Testis (tissue), 3 donors: Measurements from ENCODE around the gene ASCL1. TPM values are rescaled to one million over a fixed set of nuclear protein-coding genes. Genes with fewer than 3 reads are reported as not detected.
A peak's percentile ranks its signal among the peaks of the same experiment; 100 is the strongest.

ENCODE experiments used
- DNase-seq: peaks from one replicate; pipeline ENCODE4 v3.0.0-alpha.2; 2019
- H3K27ac ChIP-seq, 2 donors: fragments of 200-600 bp; sonication (generic); one replicate each; pipeline ENCODE4 v1.5.1; 2019
- H3K27me3 ChIP-seq: fragments of 200-600 bp; sonication (generic); one replicate; pipeline ENCODE4 v1.5.1; 2019
- H3K36me3 ChIP-seq: fragments of 200-600 bp; sonication (generic); one replicate; pipeline ENCODE4 v1.5.1; 2017; ENCODE audit warnings: low read depth; ENCODE audit errors: missing control alignments
- H3K4me1 ChIP-seq: fragments of 200-600 bp; sonication (generic); one replicate; pipeline ENCODE4 v1.5.1; 2019
- H3K4me3 ChIP-seq, 2 donors: fragments of 200-600 bp; sonication (generic); one replicate each; pipeline ENCODE4 v1.5.1; 2017 to 2019
- H3K9me3 ChIP-seq: fragments of 200-600 bp; sonication (generic); one replicate; pipeline ENCODE4 v1.5.1; 2017
- POLR2A ChIP-seq: fragments of 450-650 bp; IDR thresholded peaks from one replicate; pipeline ENCODE4 v1.6.1; 2017; ENCODE audit warnings: antibody characterized with exemption, mild to moderate bottlenecking, moderate library complexity
- WGBS, 2 donors: methylation state at CpG; one replicate each; pipeline ENCODE4 v1.1.5; 2018; 5-methylcytosine and 5-hydroxymethylcytosine counted together
- intact Hi-C: fragments of 100-400 bp; cut with DNase I; formaldehyde crosslinking; loops from one replicate; pipeline ENCODE4 v1.15.1; 2023; ENCODE audit warnings: low total_unique reads
- polyA plus RNA-seq: library from polyadenylated mRNA; stranded (reverse); fragments of 350-450 nt; fragmentation: Illumina TruSeq; extraction: RNeasy Lipid Tissue Mini Kit (QIAGEN cat#74804); gene quantifications from one replicate; pipeline ENCODE4 v1.2.3, GENCODE V29; 2014; ENCODE audit warnings: low read depth, low replicate concordance; ENCODE audit not compliant: insufficient read depth
- total RNA-seq, 2 donors: library from RNA; depleted of rRNA; stranded (reverse); fragments of >200 nt; gene quantifications; one replicate each; pipeline ENCODE4 v1.2.3, GENCODE V29; 2016
- TF ChIP-seq, protein P1 (sequence below), 3 experiments: fragments of 450-650 bp in 2 of 3; fragments of 200-600 bp in 1 of 3; sonication (generic) in 1 of 3; IDR thresholded peaks; one replicate each; pipeline ENCODE4 v1.5.1; 2016 to 2019; ENCODE audit warnings: antibody characterized with exemption in 3 of 3, mild to moderate bottlenecking in 2 of 3, moderate library complexity in 1 of 3

The ASCL1 gene
- total and polyA plus RNA-seq, 3 donors from 2014 or later = 0.25 to 0.71 (median 0.33) TPM

DNA sequence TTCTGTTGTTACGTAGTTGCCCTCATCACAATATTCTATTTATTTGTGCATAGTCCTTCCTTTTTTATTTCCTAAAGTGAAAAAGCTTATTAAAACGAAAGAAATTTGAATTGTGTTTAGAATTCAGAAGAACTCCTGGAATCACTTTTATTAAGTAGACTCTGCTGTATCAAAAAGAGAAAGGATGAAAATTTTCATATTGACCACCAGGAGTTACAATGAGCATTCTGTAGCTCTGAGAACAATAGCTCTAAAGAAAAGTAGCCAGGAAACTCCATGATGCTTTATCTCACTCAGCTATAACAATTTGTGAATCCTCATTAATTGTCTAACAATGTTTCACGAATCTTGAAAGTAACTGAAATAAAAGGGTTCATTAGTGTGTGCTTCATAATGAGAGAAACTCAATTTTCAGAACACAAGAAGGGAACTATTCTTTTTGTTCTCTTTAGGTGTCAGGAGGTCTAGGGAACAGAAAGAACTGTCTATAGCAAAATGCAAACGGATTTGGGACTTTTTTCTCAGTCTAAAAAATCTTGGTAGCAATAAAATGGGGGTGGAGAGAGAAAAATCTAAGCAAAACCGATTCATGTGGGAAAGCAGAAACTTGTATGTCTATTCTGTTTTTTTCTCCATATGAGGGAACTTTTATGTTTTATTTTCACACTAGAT lies 19.3 kb downstream of the ASCL1 start:
- H3K27me3 ChIP-seq = no peaks in the 10 kb centered on the region
- no peak for TF ChIP-seq POLR2A
- TF ChIP-seq, protein P1, sequence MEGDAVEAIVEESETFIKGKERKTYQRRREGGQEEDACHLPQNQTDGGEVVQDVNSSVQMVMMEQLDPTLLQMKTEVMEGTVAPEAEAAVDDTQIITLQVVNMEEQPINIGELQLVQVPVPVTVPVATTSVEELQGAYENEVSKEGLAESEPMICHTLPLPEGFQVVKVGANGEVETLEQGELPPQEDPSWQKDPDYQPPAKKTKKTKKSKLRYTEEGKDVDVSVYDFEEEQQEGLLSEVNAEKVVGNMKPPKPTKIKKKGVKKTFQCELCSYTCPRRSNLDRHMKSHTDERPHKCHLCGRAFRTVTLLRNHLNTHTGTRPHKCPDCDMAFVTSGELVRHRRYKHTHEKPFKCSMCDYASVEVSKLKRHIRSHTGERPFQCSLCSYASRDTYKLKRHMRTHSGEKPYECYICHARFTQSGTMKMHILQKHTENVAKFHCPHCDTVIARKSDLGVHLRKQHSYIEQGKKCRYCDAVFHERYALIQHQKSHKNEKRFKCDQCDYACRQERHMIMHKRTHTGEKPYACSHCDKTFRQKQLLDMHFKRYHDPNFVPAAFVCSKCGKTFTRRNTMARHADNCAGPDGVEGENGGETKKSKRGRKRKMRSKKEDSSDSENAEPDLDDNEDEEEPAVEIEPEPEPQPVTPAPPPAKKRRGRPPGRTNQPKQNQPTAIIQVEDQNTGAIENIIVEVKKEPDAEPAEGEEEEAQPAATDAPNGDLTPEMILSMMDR (IDR thresholded peaks at IDR 0.05) = peak in 1 of 3 experiments; percentile 19
- no peak overlapping the region for H3K27ac ChIP-seq
- H3K4me1 ChIP-seq = no peaks in the 10 kb centered on the region
- no peaks in the 10 kb centered on the region for H3K9me3 ChIP-seq
- DNase-seq = no peak
- intact Hi-C loops = no loop called here
- WGBS, 2 donors = 41 to 46% methylated on average over 5 of the region's 5 CpGs
- H3K36me3 ChIP-seq = no peaks in the 10 kb centered on the region
- H3K4me3 ChIP-seq = no peak overlapping the region

- H3K27ac ChIP-seq = no peak overlapping the region
- no peak overlapping the region for H3K4me3 ChIP-seq
- intact Hi-C loops = no loop called here
- TF ChIP-seq, protein P1 (IDR thresholded peaks at IDR 0.05) = no peak
- TF ChIP-seq POLR2A = no peak
- no peaks in the 10 kb centered on the region for H3K4me1 ChIP-seq
- WGBS, 2 donors = 51 to 57% methylated on average over 16 of the region's 16 CpGs
- H3K27me3 ChIP-seq = no peaks in the 10 kb centered on the region
- no peaks in the 10 kb centered on the region for H3K36me3 ChIP-seq
- DNase-seq = no peak
- no peaks in the 10 kb centered on the region for H3K9me3 ChIP-seq
These were observed 20.7 kb downstream of the ASCL1 start for GRCh38 chr12:102977945-102978706.

DNA sequence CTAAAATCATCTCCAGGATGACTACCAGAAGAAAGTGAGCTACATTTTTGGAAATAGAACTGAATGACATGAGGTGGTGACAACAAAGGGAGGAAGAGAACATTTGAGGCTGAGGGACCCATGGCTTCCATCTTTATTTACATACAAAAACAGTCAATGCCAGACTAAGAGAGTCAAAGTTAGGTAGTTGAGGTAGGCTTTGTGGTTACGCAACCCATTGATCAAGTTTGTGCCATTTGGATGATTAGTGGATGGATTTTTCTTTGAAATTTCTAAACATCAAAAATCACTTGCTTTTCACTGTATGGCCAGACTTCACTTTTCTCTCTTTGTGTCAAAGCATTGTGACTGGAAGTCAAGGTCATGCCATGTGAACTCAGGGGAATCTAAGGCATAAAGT lies 22.9 kb downstream of the ASCL1 start:
- Histone ChIP-seq H3K9me3 (no peaks in the 10 kb centered on the region), H3K36me3 (no peaks in the 10 kb centered on the region), H3K4me3 (no peak overlapping the region), H3K27ac (no peak overlapping the region), H3K4me1 (no peaks in the 10 kb centered on the region), H3K27me3 (no peaks in the 10 kb centered on the region)
- 96 to 100% methylated on average over 1 of the region's 1 CpG for WGBS, 2 donors
- TF ChIP-seq POLR2A = no peak
- TF ChIP-seq, protein P1 (IDR thresholded peaks at IDR 0.05) = no peak
- intact Hi-C loops = no loop called here
- DNase-seq = no peak

DNA sequence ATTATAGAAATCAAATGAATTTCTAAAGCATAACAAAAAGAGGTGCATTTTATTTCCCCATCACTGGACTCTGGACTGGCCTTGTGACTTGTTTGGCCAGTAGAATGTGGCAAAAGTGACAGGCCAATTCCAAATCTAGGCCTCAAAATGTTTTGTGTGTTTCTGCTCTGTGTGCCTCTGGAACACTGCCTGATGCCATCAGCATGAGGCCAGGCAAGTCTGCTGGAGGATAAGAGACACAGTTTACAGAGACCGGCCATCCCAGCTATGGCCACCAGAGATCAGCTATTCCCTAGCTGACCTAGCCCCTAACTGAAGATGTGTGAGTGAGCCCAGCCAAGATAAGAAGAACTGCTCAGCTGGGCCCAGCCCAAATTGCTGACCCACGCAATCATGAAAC lies 32.9 kb downstream of the ASCL1 start:
- Histone ChIP-seq H3K36me3 (no peaks in the 10 kb centered on the region), H3K4me1 (no peaks in the 10 kb centered on the region), H3K27me3 (no peaks in the 10 kb centered on the region), H3K27ac (no peak overlapping the region), H3K9me3 (no peaks in the 10 kb centered on the region), H3K4me3 (no peak overlapping the region)
- TF ChIP-seq, protein P1 (IDR thresholded peaks at IDR 0.05) = peak in 1 of 3 experiments; percentile 19
- no peak for TF ChIP-seq POLR2A
- 77 to 80% methylated on average over 2 of the region's 2 CpGs for WGBS, 2 donors
- intact Hi-C loops = no loop called here
- DNase-seq = peak; percentile 19
